ENCODE results near the gene KCNAB2.

The KCNAB2 gene

DNA sequence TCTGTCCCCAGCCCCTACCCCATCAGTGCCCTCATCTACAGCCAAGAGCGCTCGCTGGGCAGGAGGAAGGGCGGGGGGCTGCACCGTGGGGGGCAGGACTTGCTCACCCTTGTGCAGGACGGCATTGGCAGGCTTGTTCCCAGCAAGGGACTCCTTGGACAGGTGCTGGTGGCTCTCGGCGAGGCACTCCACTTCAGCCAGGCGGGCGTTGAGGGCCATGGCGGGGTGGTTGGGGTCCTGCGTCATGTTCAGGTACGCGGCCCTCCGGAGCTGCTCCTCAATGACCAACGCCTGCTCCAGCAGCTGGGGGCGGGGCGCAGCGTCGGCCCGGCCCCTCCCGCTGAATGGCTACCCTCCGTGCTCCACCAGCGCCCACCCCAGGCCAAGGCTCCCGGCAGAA, 64.0 kb downstream of the KCNAB2 start:
- H3K27ac ChIP-seq = no peak overlapping the region
- no peak for TF ChIP-seq ZFX (IDR thresholded peaks at IDR 0.05; ENCODE audit: borderline replicate concordance)
- TF ChIP-seq, protein P1, sequence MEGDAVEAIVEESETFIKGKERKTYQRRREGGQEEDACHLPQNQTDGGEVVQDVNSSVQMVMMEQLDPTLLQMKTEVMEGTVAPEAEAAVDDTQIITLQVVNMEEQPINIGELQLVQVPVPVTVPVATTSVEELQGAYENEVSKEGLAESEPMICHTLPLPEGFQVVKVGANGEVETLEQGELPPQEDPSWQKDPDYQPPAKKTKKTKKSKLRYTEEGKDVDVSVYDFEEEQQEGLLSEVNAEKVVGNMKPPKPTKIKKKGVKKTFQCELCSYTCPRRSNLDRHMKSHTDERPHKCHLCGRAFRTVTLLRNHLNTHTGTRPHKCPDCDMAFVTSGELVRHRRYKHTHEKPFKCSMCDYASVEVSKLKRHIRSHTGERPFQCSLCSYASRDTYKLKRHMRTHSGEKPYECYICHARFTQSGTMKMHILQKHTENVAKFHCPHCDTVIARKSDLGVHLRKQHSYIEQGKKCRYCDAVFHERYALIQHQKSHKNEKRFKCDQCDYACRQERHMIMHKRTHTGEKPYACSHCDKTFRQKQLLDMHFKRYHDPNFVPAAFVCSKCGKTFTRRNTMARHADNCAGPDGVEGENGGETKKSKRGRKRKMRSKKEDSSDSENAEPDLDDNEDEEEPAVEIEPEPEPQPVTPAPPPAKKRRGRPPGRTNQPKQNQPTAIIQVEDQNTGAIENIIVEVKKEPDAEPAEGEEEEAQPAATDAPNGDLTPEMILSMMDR (IDR thresholded peaks at IDR 0.05) = no peak

DNA sequence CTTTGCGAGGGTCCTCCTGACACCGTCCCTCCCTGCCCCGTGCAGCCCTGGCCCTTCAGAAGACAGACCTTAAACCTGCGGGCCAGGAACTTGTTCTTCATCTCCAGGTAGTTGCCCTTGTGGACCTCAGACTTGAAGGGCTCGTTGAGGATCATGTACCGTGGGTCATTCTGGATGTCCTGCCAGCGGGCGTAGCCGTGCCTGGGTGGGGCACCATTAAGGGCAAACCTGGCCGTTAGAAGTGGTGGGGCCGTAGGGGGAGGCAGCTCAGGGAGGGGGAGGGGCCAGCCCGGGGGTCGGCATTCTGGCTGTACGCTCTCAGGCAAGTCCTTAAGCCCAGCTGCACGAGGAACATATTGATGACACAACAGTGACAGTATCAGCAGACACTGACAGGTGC, 64.6 kb downstream of the KCNAB2 start:
- no peak overlapping the region for H3K27ac ChIP-seq
- no peak for TF ChIP-seq ZFX (IDR thresholded peaks at IDR 0.05; ENCODE audit: borderline replicate concordance)
- TF ChIP-seq, protein P1 (IDR thresholded peaks at IDR 0.05) = no peak

DNA sequence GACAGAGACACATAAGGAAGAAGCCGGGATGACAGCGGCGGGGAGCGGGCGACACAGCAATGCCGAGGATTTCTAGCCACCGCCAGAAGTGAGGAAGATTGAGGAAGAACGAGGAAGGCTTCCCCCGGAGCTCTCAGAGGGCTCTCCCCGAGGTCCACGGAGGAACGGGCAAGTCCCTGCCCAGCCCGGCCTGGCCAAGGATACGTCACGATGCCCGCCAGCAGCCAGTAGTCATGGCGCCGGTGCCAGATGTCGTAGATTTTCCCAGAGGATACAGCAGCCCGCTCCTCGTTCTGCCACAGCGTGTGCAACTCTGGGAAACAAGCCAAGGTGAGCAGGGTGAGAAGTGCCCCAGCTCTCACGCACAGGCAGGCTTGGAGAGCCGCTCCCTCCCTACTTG, 65.9 kb downstream of the KCNAB2 start:
- TF ChIP-seq, protein P1 (IDR thresholded peaks at IDR 0.05) = no peak
- TF ChIP-seq ZFX (IDR thresholded peaks at IDR 0.05; ENCODE audit: borderline replicate concordance) = no peak
- no peak overlapping the region for H3K27ac ChIP-seq

DNA sequence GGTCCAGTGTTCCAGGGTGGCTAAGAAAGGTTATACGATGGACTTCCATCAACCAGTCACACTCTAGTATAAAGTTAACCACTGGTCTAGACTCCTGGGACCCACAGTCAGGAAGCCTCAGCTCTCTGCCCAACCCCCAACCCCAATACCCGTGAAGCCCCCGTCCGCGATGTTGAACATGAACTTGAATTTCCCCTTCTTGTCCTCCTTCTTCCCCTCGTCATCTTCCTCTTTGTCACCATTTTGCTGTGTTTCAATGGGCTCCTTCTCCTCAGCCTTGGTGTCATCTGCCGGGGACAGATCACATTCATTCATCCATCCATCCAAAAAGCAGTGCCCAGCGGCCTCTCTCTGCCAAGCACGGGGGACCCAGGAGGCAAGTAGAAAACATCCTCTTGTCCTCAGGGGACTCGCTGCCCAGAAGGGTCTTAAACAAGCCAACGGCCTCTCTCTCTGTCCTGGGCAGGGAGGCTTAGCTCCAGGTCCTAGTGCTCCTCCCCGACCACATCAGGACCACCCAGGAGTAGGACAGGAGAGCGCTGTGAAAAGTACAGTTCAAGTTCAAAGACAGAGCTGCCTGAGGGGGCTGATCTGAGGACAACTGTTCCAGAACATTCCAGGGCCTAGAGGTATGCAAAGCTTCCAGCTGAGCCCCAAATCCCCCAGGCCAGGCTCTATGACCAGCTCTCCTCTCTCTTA, 66.5 kb downstream of the KCNAB2 start:
- TF ChIP-seq, protein P1 (IDR thresholded peaks at IDR 0.05) = no peak
- no peak for TF ChIP-seq ZFX (IDR thresholded peaks at IDR 0.05; ENCODE audit: borderline replicate concordance)
- H3K27ac ChIP-seq = no peak overlapping the region

DNA sequence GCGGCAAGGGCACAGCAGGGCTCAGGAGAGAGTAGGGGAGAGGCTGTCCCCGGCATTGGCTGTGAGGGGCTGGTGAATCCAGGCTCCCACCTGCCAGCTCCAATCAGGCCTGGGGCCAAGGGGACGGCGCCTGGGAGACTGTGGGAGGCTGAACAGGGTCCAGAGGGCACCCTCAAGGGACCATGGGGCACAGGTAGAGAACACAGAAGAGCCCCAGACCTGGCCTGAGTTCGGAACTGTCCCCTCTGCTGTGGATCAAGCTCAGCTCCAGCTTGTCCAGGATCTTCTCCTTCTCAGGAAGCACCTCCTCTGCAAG, 67.0 kb downstream of the KCNAB2 start:
- TF ChIP-seq ZFX (IDR thresholded peaks at IDR 0.05; ENCODE audit: borderline replicate concordance) = no peak
- TF ChIP-seq, protein P1 (IDR thresholded peaks at IDR 0.05) = no peak
- H3K27ac ChIP-seq = no peak overlapping the region

DNA sequence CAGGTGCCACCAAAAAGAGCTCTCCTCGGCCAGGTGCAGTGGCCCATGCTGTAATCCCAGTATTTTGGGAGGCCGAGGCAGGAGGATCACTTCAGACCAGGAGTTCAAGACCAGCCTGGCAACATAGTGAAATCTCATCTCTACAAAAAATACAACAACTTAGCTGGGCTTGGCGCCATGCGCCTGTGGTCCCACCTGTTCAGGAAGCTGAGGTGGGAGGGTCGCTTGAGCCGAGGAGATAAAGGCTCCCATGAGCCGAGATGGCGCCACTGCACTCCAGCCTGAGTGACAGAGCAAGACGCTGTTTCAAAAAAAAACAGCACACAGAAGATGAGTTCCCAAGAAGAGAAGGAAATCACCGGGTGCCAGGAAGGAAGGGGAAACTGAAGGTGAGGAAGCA, 67.4 kb downstream of the KCNAB2 start:
- TF ChIP-seq ZFX (IDR thresholded peaks at IDR 0.05; ENCODE audit: borderline replicate concordance) = no peak
- TF ChIP-seq, protein P1 (IDR thresholded peaks at IDR 0.05) = no peak
- no peak overlapping the region for H3K27ac ChIP-seq

DNA sequence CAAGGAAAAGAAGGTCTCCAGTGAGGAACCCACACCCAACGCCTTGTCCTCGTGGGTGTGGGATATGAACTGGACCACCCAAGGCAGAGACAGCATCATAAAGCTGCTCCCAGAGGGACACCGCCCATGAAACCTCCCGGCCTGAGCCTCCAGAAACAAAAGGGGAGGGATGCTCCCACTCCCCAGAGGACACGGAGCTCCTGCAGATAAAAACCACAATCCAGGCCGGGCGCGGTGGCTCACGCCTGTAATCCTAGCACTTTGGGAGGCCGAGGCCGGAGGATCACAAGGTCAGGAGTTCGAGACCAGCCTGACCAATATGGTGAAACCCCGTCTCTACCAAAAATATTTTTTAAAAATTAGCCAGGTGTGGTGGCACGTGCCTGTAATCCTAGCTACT, 68.1 kb downstream of the KCNAB2 start:
- TF ChIP-seq ZFX (IDR thresholded peaks at IDR 0.05; ENCODE audit: borderline replicate concordance) = no peak
- TF ChIP-seq, protein P1 (IDR thresholded peaks at IDR 0.05) = no peak
- no peak overlapping the region for H3K27ac ChIP-seq
